HepG2 (cell line): ENCODE data around the gene TBX6. TPM values are rescaled to one million over a fixed set of nuclear protein-coding genes. Genes with fewer than 3 reads are reported as not detected.

Experiments used
- EED ChIP-seq: sonication (generic); formaldehyde crosslinking; IDR thresholded peaks from 2 replicates; pipeline ENCODE4 v1.5.0; 2020; ENCODE audit warnings: mild to moderate bottlenecking, missing genetic modification reagents
- FOXK2 ChIP-seq: fragments of 450-650 bp; IDR thresholded peaks from 2 replicates; pipeline ENCODE4 v1.6.1; 2016
- FOXM1 ChIP-seq: sonication (generic); formaldehyde crosslinking; IDR thresholded peaks from 2 replicates; pipeline ENCODE4 v1.5.0; 2020; ENCODE audit warnings: missing genetic modification reagents
- GZF1 ChIP-seq: sonication (generic); formaldehyde crosslinking; IDR thresholded peaks from 2 replicates; pipeline ENCODE4 v1.5.1; 2020; ENCODE audit warnings: mild to moderate bottlenecking, missing genetic modification reagents
- MAF1 ChIP-seq: sonication (generic); formaldehyde crosslinking; IDR thresholded peaks from 2 replicates; pipeline ENCODE4 v1.5.0; 2020; ENCODE audit warnings: missing genetic modification reagents, borderline replicate concordance
- PCBP2 ChIP-seq: fragments of 200-400 bp; formaldehyde crosslinking; optimal IDR thresholded peaks from 2 replicates; pipeline ENCODE3; 2018; ENCODE audit warnings: low read length, low read depth; ENCODE audit not compliant: poor library complexity, severe bottlenecking
- PLRG1 ChIP-seq: fragments of 450-650 bp; conservative IDR thresholded peaks from 2 replicates; pipeline ENCODE4 v1.6.1; 2016
- POLR2AphosphoS5 ChIP-seq: IDR thresholded peaks from 2 replicates; pipeline ENCODE4 v1.6.1; 2012; ENCODE audit warnings: low read depth, low read length
- SP1 ChIP-seq, 2 experiments: fragments of 450-650 bp in 1 of 2; sonication (generic) in 1 of 2; formaldehyde crosslinking in 1 of 2; IDR thresholded peaks; 2 replicates each; pipeline versions ENCODE4 v1.4.0 to v1.6.1; 2016 to 2020; ENCODE audit warnings: missing genetic modification reagents in 1 of 2
- ZEB1 ChIP-seq: IDR thresholded peaks from 2 replicates; pipeline ENCODE4 v1.6.1; 2012; ENCODE audit warnings: mild to moderate bottlenecking, low read depth, inconsistent platforms; ENCODE audit not compliant: insufficient replicate concordance
- ZFP36L2 ChIP-seq: sonication (generic); formaldehyde crosslinking; IDR thresholded peaks from 2 replicates; pipeline ENCODE4 v1.4.0; 2020; ENCODE audit warnings: missing genetic modification reagents
- ZNF264 ChIP-seq: sonication (generic); formaldehyde crosslinking; IDR thresholded peaks from 2 replicates; pipeline ENCODE4 v1.4.0; 2020; ENCODE audit warnings: missing genetic modification reagents
- ZNF282 ChIP-seq: fragments of 450-650 bp; IDR thresholded peaks from 2 replicates; pipeline ENCODE4 v1.6.1; 2018; ENCODE audit not compliant: partially characterized antibody
- ZNF510 ChIP-seq: sonication (generic); formaldehyde crosslinking; IDR thresholded peaks from 2 replicates; pipeline ENCODE4 v1.4.0; 2020; ENCODE audit warnings: low read depth, mild to moderate bottlenecking, missing genetic modification reagents
- ZNF530 ChIP-seq: sonication (generic); formaldehyde crosslinking; IDR thresholded peaks from 2 replicates; pipeline ENCODE4 v1.5.0; 2020; ENCODE audit warnings: low read depth, mild to moderate bottlenecking, missing genetic modification reagents
- ZNF556 ChIP-seq: sonication (generic); formaldehyde crosslinking; IDR thresholded peaks from 2 replicates; pipeline ENCODE4 v1.4.0; 2020; ENCODE audit warnings: mild to moderate bottlenecking, missing genetic modification reagents, borderline replicate concordance
- ZNF598 ChIP-seq: sonication (generic); formaldehyde crosslinking; IDR thresholded peaks from 2 replicates; pipeline ENCODE4 v1.5.1; 2020; ENCODE audit warnings: mild to moderate bottlenecking, missing genetic modification reagents, borderline replicate concordance
- ZNF782 ChIP-seq: sonication (generic); formaldehyde crosslinking; IDR thresholded peaks from 2 replicates; pipeline ENCODE4 v1.4.0; 2020; ENCODE audit warnings: missing genetic modification reagents, mild to moderate bottlenecking, borderline replicate concordance
- ZSCAN29 ChIP-seq: sonication (generic); formaldehyde crosslinking; conservative IDR thresholded peaks from 2 replicates; pipeline ENCODE4 v1.4.0; 2020; ENCODE audit warnings: mild to moderate bottlenecking, missing genetic modification reagents
- polyA plus RNA-seq, 8 experiments: library from polyadenylated mRNA; depleted of rRNA in 3 of 8; stranded (reverse) in 7 of 8; unstranded in 1 of 8; fragments of >200 nt; fragmentation: Illumina TruSeq in 4 of 8; extraction: Trizol in 4 of 8; gene quantifications; 2 replicates each; pipeline versions ENCODE4 v1.2.1 to v1.2.3, GENCODE V29; 2011 to 2016; ENCODE audit warnings: low read depth in 4 of 8, missing spikeins in 1 of 8, mixed read lengths in 1 of 8; ENCODE audit not compliant: insufficient read depth in 1 of 8
- total RNA-seq, 5 experiments: library from RNA; depleted of rRNA; stranded (reverse); fragments of >200 nt; fragmentation: Illumina TruSeq; extraction: Trizol; gene quantifications; 2 replicates each; pipeline ENCODE4 v1.2.3, GENCODE V29; 2016; ENCODE audit warnings: low read depth in 1 of 5
- TF ChIP-seq, protein P1 (sequence below): sonication (generic); formaldehyde crosslinking; IDR thresholded peaks from 2 replicates; pipeline ENCODE4 v1.4.0; 2020; ENCODE audit warnings: missing genetic modification reagents, low read depth, mild to moderate bottlenecking, borderline replicate concordance
- TF ChIP-seq, protein P2 (sequence below): sonication (generic); formaldehyde crosslinking; IDR thresholded peaks from 2 replicates; pipeline ENCODE4 v1.8.1; 2023; ENCODE audit warnings: mild to moderate bottlenecking, missing genetic modification reagents

The TBX6 gene
- total and polyA plus RNA-seq, 2 of the 13 experiments (the other 11 are each of a cell fraction or from before 2014, with no cell fraction given) = 0.24 to 0.42 TPM

DNA sequence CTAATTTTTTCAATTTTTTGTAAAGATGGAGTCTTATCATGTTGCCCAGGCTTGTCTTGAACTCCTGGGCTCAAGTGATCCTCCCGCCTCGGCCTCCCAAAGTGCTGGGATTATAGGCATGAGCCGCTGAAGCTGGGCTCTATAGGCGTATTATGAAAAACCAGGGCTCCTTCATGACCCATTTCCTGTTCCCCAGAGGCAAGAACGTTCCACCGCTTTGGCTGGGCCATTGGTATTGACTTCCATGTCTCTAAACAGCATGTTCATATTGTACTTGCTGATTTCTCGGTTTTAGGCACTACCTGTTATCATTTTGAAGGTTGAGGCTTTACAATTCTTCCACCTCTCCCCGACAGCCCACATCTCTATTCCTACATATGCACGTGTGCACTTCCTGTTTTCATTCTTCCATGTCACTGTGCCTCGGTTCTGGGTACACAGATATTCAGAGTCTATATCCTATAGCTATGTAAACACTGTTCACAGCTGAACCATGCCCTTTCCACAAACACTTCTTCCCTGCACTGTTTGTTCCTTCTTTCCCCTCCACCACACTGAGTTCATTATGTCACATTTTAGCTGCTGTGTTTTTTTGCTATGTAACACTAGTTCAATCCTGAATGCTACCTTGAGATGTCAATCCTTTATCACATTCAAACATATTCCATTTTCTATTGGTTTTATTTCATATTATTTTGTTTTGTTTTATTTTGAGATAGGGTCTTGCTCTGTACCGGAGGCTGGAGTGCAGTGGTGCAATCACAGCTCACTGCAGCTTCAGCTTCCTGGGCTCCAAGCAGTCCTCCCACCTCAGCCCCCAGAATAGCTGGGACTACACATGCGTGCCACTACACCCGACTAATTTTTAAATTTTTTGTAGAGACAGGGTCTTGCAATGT is 48.1 kb upstream of the TBX6 start (continued):
- no peak; the same call in 1 of the 2 replicates for TF ChIP-seq ZNF782
- TF ChIP-seq PLRG1 = no peak
- no peak for TF ChIP-seq ZNF264 (CRISPR knock-in tag)
- TF ChIP-seq, protein P1, sequence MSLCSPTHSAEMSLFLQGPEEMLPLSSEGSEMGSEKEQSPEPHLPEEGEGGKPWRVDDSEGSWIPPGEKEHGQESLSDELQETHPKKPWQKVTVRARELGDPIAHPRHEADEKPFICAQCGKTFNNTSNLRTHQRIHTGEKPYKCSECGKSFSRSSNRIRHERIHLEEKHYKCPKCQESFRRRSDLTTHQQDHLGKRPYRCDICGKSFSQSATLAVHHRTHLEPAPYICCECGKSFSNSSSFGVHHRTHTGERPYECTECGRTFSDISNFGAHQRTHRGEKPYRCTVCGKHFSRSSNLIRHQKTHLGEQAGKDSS = no peak; the same call in 1 of the 2 replicates
- 0 out of 2 replicates have a peak, but pooled peaks have one; percentile 25 for TF ChIP-seq ZSCAN29 (CRISPR knock-in tag)
- peak; percentile 70 for TF ChIP-seq ZNF510 (CRISPR knock-in tag)
- no peak for TF ChIP-seq ZNF598 (CRISPR knock-in tag)
- TF ChIP-seq PCBP2 = no peak
- TF ChIP-seq ZEB1 = peak; percentile 73
- peak; percentile 63; the same call in 1 of the 2 replicates for TF ChIP-seq ZNF556 (CRISPR knock-in tag)
- no peak for TF ChIP-seq ZNF530 (CRISPR knock-in tag)
- TF ChIP-seq FOXM1 (CRISPR knock-in tag) = no peak
- peak; percentile 48 for TF ChIP-seq POLR2AphosphoS5
- TF ChIP-seq ZNF282 = no peak
- 0 out of 2 replicates have a peak, but pooled peaks have one; percentile 33 for TF ChIP-seq EED
- TF ChIP-seq ZFP36L2 (CRISPR knock-in tag) = no peak
- no peak for TF ChIP-seq MAF1 (CRISPR knock-in tag)
- TF ChIP-seq, protein P2, sequence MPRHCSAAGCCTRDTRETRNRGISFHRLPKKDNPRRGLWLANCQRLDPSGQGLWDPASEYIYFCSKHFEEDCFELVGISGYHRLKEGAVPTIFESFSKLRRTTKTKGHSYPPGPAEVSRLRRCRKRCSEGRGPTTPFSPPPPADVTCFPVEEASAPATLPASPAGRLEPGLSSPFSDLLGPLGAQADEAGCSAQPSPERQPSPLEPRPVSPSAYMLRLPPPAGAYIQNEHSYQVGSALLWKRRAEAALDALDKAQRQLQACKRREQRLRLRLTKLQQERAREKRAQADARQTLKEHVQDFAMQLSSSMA (CRISPR knock-in tag) = no peak; the same call in 1 of the 2 replicates
- TF ChIP-seq SP1 (IDR thresholded peaks at IDR 0.05) = no peak
- peak; percentile 48 for TF ChIP-seq SP1 (CRISPR knock-in tag; IDR thresholded peaks at IDR 0.05)
- TF ChIP-seq FOXK2 = peak; percentile 99
- no peak for TF ChIP-seq GZF1 (CRISPR knock-in tag)
